ENCODE results near the gene R3HCC1L. TPM values are rescaled to one million over a fixed set of nuclear protein-coding genes. Genes with fewer than 3 reads are reported as not detected.
"Not testable (repeated sequence)": the region's sequence is repeated elsewhere in the genome, so short reads cannot be mapped to it uniquely, and the experiment has no call there.

Gene R3HCC1L
- total RNA-seq, 1 experiment from 2014 or later: 10.7 TPM

GRCh38 chr10:98128802-98129201 lies 5.7 kb upstream of the R3HCC1L start:
- Mint-ChIP-seq H3K36me3 (ENCODE audit: insufficient read depth, unreplicated experiment) (no peaks in the 10 kb centered on the region), H3K9me3 (ENCODE audit: unreplicated experiment) (no peaks in the 10 kb centered on the region), H3K4me1 (ENCODE audit: insufficient read depth, unreplicated experiment) (no peaks in the 10 kb centered on the region), H3K27ac (ENCODE audit: low read depth, unreplicated experiment) (no peak overlapping the region), H3K4me3 (ENCODE audit: unreplicated experiment) (no peak overlapping the region), H3K27me3 (ENCODE audit: insufficient read depth, unreplicated experiment) (peaks cover 13% of the 10 kb centered on the region)
- TF ChIP-seq CTCF (IDR thresholded peaks at IDR 0.05; ENCODE audit: unreplicated experiment): no peak
- DNase-seq (ENCODE audit: unreplicated experiment): no peak
- intact Hi-C loops (cut with micrococcal nuclease): no loop called here
- CTCF ChIA-PET: interaction anchor here (0.6 to 0.9 kb wide), 3 partner anchors 25 to 338 kb away, joined by 3 read pairs; no protein-coding TSS in a partner anchor
- no TSS peak for BruUV-seq (replicated peaks)
- POLR2A ChIA-PET: no interaction called here

DNA sequence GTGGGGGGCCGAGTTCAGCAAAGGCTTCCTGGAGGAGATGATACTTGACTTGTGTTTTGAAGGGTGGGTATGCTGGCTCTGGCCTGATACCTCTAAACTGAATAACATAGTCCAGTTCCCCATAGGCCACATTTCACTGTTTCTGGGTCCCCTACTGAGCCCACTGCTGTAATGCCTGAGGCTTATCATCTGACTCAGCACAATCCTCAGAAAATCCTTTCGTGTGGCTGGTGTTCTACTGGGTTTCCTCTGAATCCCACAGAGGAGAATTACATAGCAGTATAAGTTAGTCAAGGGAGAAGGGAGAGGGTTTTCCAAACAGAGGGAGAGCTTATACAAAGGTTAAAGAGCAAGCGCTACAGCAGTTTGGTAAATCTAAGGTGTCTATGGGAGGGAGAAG lies 2.8 kb upstream of the R3HCC1L start:
- no TSS peak for BruUV-seq (replicated peaks)
- CTCF ChIA-PET: no interaction called here
- H3K27me3 Mint-ChIP-seq (ENCODE audit: insufficient read depth, unreplicated experiment): peaks cover 12% of the 10 kb centered on the region
- H3K27ac Mint-ChIP-seq (ENCODE audit: low read depth, unreplicated experiment): no peak overlapping the region
- H3K9me3 Mint-ChIP-seq (ENCODE audit: unreplicated experiment): no peaks in the 10 kb centered on the region
- POLR2A ChIA-PET: interaction anchor here (0.7 kb wide), 1 partner anchor 36 kb away, joined by 3 read pairs; no protein-coding TSS in a partner anchor
- H3K4me3 Mint-ChIP-seq (ENCODE audit: unreplicated experiment): no peak overlapping the region
- H3K4me1 Mint-ChIP-seq (ENCODE audit: insufficient read depth, unreplicated experiment): peaks cover 6% of the 10 kb centered on the region
- no peak for DNase-seq (ENCODE audit: unreplicated experiment)
- no peak for TF ChIP-seq CTCF (IDR thresholded peaks at IDR 0.05; ENCODE audit: unreplicated experiment)
- H3K36me3 Mint-ChIP-seq (ENCODE audit: insufficient read depth, unreplicated experiment): no peaks in the 10 kb centered on the region
- intact Hi-C loops (cut with micrococcal nuclease): no loop called here

- peak overlapping the region; percentile 75 for H3K4me3 Mint-ChIP-seq (ENCODE audit: unreplicated experiment)
These were observed 1.2 kb upstream of the R3HCC1L start for GRCh38 chr10:98133075-98133752.

DNA sequence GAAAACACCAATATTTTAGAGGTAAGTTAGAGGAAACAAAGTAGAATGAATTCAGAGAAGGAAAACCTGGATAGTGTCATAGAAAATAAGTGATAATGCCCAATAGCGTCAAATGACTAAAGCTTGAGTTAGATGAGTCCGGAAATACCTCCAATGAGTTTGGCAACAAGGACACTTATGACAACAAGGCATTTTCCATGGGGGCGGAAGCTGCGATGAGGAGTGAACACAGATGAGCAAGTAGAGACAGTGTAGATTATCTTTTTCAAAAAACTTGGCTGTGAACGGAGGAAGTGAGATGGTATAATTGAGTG lies 383 bp upstream of the R3HCC1L start:
- no peak for DNase-seq (ENCODE audit: unreplicated experiment)
- peak overlapping the region; percentile 95 for H3K27ac Mint-ChIP-seq (ENCODE audit: low read depth, unreplicated experiment)
- no peaks in the 10 kb centered on the region for H3K9me3 Mint-ChIP-seq (ENCODE audit: unreplicated experiment)
- H3K4me3 Mint-ChIP-seq (ENCODE audit: unreplicated experiment): peak overlapping the region; percentile 75
- BruUV-seq (replicated peaks): no TSS peak
- no peaks in the 10 kb centered on the region for H3K27me3 Mint-ChIP-seq (ENCODE audit: insufficient read depth, unreplicated experiment)
- no peak for TF ChIP-seq CTCF (IDR thresholded peaks at IDR 0.05; ENCODE audit: unreplicated experiment)
- H3K4me1 Mint-ChIP-seq (ENCODE audit: insufficient read depth, unreplicated experiment): peaks cover 11% of the 10 kb centered on the region
- H3K36me3 Mint-ChIP-seq (ENCODE audit: insufficient read depth, unreplicated experiment): no peaks in the 10 kb centered on the region
- ChIA-PET POLR2A (interaction anchor here (0.6 to 1.7 kb wide), 14 partner anchors 9 to 1109 kb away, joined by 3 to 9 read pairs (median 3); partner anchors contain the start of genes AVPI1 and PYROXD2), CTCF (interaction anchor here (0.8 to 1.1 kb wide), 2 partner anchors 34 to 53 kb away, joined by 3 read pairs; no protein-coding TSS in a partner anchor)
- intact Hi-C loops (cut with micrococcal nuclease): no loop called here

More at GRCh38 chr10:98133075-98133752, 1.2 kb upstream of the R3HCC1L start:
- H3K4me1 Mint-ChIP-seq (ENCODE audit: insufficient read depth, unreplicated experiment): peaks cover 11% of the 10 kb centered on the region
- H3K27me3 Mint-ChIP-seq (ENCODE audit: insufficient read depth, unreplicated experiment); H3K36me3 Mint-ChIP-seq (ENCODE audit: insufficient read depth, unreplicated experiment); DNase-seq (ENCODE audit: unreplicated experiment); intact Hi-C loops (cut with micrococcal nuclease); H3K9me3 Mint-ChIP-seq (ENCODE audit: unreplicated experiment); H3K27ac Mint-ChIP-seq (ENCODE audit: low read depth, unreplicated experiment); BruUV-seq (replicated peaks): not testable (repeated sequence)
- CTCF ChIA-PET: interaction anchor here (0.7 kb wide), 1 partner anchor 37 kb away, joined by 3 read pairs; no protein-coding TSS in a partner anchor
- POLR2A ChIA-PET: interaction anchor here (0.6 to 1.7 kb wide), 5 partner anchors 18 to 1110 kb away, joined by 3 to 9 read pairs (median 4); partner anchors contain the start of gene AVPI1

Measured in MCF 10A (cell line).